Prostate gland (tissue), 2 donors: ENCODE measurements around the gene ZNF536.
"Not testable (repeated sequence)": the region's sequence is repeated elsewhere in the genome, so short reads cannot be mapped to it uniquely, and the experiment has no call there.

Experiments used
- CTCF ChIP-seq, 4 experiments: fragments of 200-600 bp in 2 of 4; fragments of 450-650 bp in 2 of 4; sonication (generic) in 2 of 4; IDR thresholded peaks; 1 replicate in 3 of 4; 2 replicates in 1 of 4; pipeline ENCODE4 v1.5.1; 2016 to 2019; ENCODE audit warnings: antibody characterized with exemption in 4 of 4, mild to moderate bottlenecking in 2 of 4, moderate library complexity in 2 of 4
- POLR2A ChIP-seq: fragments of 450-650 bp; IDR thresholded peaks from one replicate; pipeline ENCODE4 v1.6.1; 2016; ENCODE audit warnings: antibody characterized with exemption, mild to moderate bottlenecking

DNA sequence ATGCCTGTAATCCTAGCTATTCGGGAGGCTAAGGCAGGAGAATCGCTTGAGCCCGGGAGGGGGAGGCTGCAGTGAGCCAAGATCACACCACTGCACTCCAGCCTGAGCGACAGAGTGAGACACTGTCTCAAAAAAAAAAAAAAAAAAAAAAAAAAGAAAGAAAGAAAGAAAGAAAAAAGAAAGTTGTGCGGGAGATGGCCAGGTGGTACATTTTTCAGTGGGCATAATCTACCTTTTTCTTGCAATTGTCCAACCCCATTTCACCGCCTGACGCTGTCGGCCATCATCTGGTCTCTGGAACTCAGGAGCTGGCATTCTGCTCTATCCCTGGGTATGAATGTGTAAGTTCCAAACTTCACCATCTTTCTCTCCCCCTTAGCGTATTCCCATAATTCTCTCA, 73.9 kb downstream of the ZNF536 start:
- not testable (repeated sequence) for TF ChIP-seq CTCF (IDR thresholded peaks at IDR 0.05); POLR2A
